Activated naive CD8-positive, alpha-beta T cell treated with anti-CD3 and anti-CD28 coated beads, Interleukin-2, amount 10 ng/mL, durations not matched to agents 7 days and 5 days (primary cell): ENCODE measurements around the gene LY6G6C. TPM values are rescaled to one million over a fixed set of nuclear protein-coding genes. Genes with fewer than 3 reads are reported as not detected.

Experiments
- ATAC-seq: fragments of 150-1000 bp; cut with Tn5 transposase; one replicate; pipeline ENCODE4 v1.10.0; 2021; ENCODE audit warnings: low read depth, moderate library complexity
- POLR2A ChIA-PET: fragments of 350-600 bp; sonication (Branson Sonifier 250); formaldehyde crosslinking; loops from one replicate; lab custom pipeline; 2021; ENCODE audit warnings: antibody characterized with exemption; lab: Charles Lee
- DNase-seq: peaks from one replicate; pipeline ENCODE4 v3.0.0; 2021
- H3K27ac Mint-ChIP-seq: one replicate; pipeline ENCODE4 v1.8.0; 2022; ENCODE audit warnings: mild to moderate bottlenecking, mixed read lengths
- H3K27me3 Mint-ChIP-seq: one replicate; pipeline ENCODE4 v1.8.0; 2022; ENCODE audit warnings: mild to moderate bottlenecking, moderate library complexity, mixed read lengths
- H3K36me3 Mint-ChIP-seq: one replicate; pipeline ENCODE4 v1.8.0; 2021; ENCODE audit warnings: mild to moderate bottlenecking, mixed read lengths
- H3K4me1 Mint-ChIP-seq: one replicate; pipeline ENCODE4 v1.8.0; 2021; ENCODE audit warnings: mixed read lengths
- H3K4me3 Mint-ChIP-seq: one replicate; pipeline ENCODE4 v1.8.0; 2022; ENCODE audit warnings: mild to moderate bottlenecking, moderate library complexity, mixed read lengths
- H3K9me3 Mint-ChIP-seq: one replicate; pipeline ENCODE4 v1.8.0; 2021; ENCODE audit warnings: mixed read lengths
- microRNA-seq: library from miRNA; unstranded; fragments of <30 nt; microRNA quantifications from one replicate; pipeline ENCODE4 v1.2.0, GENCODE V29; 2022
- total RNA-seq, 2 experiments: library from RNA; stranded (reverse); gene quantifications; one replicate each; pipeline ENCODE4 v1.2.3, GENCODE V29; 2021

The LY6G6C gene
- total RNA-seq, 2 experiments from 2014 or later = not detected

DNA sequence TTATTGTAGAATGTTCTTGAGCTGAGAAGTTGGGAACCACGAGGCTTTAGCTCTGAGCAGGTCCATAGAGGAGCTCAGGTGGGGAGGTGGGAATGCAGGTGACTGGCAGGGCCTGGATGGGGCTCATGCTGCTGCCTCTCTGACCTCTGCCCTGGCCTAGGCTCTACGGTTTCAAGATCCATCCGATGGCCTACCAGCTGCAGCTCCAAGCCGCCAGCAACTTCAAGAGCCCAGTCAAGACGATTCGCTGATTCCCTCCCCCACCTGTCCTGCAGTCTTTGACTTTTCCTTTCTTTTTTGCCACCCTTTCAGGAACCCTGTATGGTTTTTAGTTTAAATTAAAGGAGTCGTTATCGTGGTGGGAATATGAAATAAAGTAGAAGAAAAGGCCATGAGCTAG lies 51.9 kb downstream of the LY6G6C start, which contains the start of gene LY6G5B:
TSS of gene LY6G5B (plus strand) at position 301 of the 400 bp plus-strand sequence. CDS start 975 bp downstream, outside the sequence.
- Mint-ChIP-seq H3K27ac (peak within 1 kb of the TSS; percentile 52), H3K27me3 (no peaks in the 10 kb centered on the region)
- no peak for ATAC-seq

More for the DNA sequence above, 51.9 kb downstream of the LY6G6C start, which contains the start of gene LY6G5B:
- POLR2A ChIA-PET = interaction anchor here (3.2 kb wide), 1 partner anchor 18 kb away, joined by 11 read pairs; the partner anchor contains the start of gene BAG6
- H3K4me1 Mint-ChIP-seq = peaks cover 18% of the 10 kb centered on the region
- H3K4me3 Mint-ChIP-seq = no peak within 1 kb of the TSS
- peaks cover 48% of the 10 kb centered on the region for H3K36me3 Mint-ChIP-seq
- DNase-seq = no peak
- no peaks in the 10 kb centered on the region for H3K9me3 Mint-ChIP-seq

Small RNA genes lying within 50 kb of the gene (microRNA-seq; reads per million reads assigned to microRNA genes)
- gene MIR4646 = not detected

Other genes starting within 250 kb of the LY6G6C start
- 10 to 100 TPM; 41.5 to 42.8 TPM for gene MICB, start 223.6 kb downstream of the LY6G6C start, total RNA-seq
- not detected for gene MCCD1, start 192.8 kb downstream of the LY6G6C start, total RNA-seq
- gene DDX39B, start 179.7 kb downstream of the LY6G6C start, total RNA-seq = 100 to 1,000 TPM; 531 to 555 TPM
- 1 to 10 TPM; 4.5 to 5.5 TPM for gene ATP6V1G2, start 175.1 kb downstream of the LY6G6C start, total RNA-seq
- gene NFKBIL1, start 174.1 kb downstream of the LY6G6C start, total RNA-seq = 10 to 100 TPM; 15.4 to 17.6 TPM
- 10 to 100 TPM; 15.2 to 16.7 TPM for gene LTA, start 149.5 kb downstream of the LY6G6C start, total RNA-seq
- gene TNF, start 146.2 kb downstream of the LY6G6C start, total RNA-seq = 10 to 100 TPM; 18.5 to 18.6 TPM
- gene LTB, start 139.3 kb downstream of the LY6G6C start, total RNA-seq = 100 to 1,000 TPM; 426 to 431 TPM
- gene LST1, start 135.5 kb downstream of the LY6G6C start, total RNA-seq = 100 to 1,000 TPM in 1 of 2 experiments, 10 to 100 TPM in 1; 91.8 to 105 TPM
- 10 to 100 TPM; 69.7 to 70.0 TPM for gene NCR3, start 128.7 kb downstream of the LY6G6C start, total RNA-seq
- 100 to 1,000 TPM; 117 to 118 TPM for gene AIF1, start 106.5 kb downstream of the LY6G6C start, total RNA-seq
- 100 to 1,000 TPM; 257 to 278 TPM for gene PRRC2A, start 101.0 kb downstream of the LY6G6C start, total RNA-seq
- gene BAG6, start 69.1 kb downstream of the LY6G6C start, total RNA-seq = 100 to 1,000 TPM; 242 to 251 TPM
- gene APOM, start 65.9 kb downstream of the LY6G6C start, total RNA-seq = 1 to 10 TPM; 3.1 to 4.6 TPM
- 10 to 100 TPM; 30.7 to 32.2 TPM for gene C6orf47, start 61.0 kb downstream of the LY6G6C start, total RNA-seq
- 10 to 100 TPM; 30.7 to 32.0 TPM for gene GPANK1, start 56.7 kb downstream of the LY6G6C start, total RNA-seq
- 100 to 1,000 TPM; 206 to 216 TPM for gene CSNK2B, start 55.7 kb downstream of the LY6G6C start, total RNA-seq
- gene LY6G5B, start 51.8 kb downstream of the LY6G6C start, total RNA-seq = 10 to 100 TPM; 33.8 to 36.4 TPM
- 1 to 10 TPM; 3.5 to 4.6 TPM for gene LY6G5C, start 40.7 kb downstream of the LY6G6C start, total RNA-seq
- 10 to 100 TPM; 57.8 to 64.0 TPM for gene ABHD16A, start 18.4 kb downstream of the LY6G6C start, total RNA-seq
- not detected for gene LY6G6F, start 14.9 kb downstream of the LY6G6C start, total RNA-seq
- gene LY6G6D, start 6.4 kb downstream of the LY6G6C start, total RNA-seq = not detected
- 1 to 10 TPM; 1.2 to 1.5 TPM for gene MPIG6B, start 1.6 kb upstream of the LY6G6C start, total RNA-seq
- gene DDAH2, start 7.6 kb upstream of the LY6G6C start, total RNA-seq = 10 to 100 TPM; 28.3 to 29.1 TPM
- 100 to 1,000 TPM; 425 to 456 TPM for gene CLIC1, start 14.8 kb upstream of the LY6G6C start, total RNA-seq
- gene MSH5, start 18.3 kb upstream of the LY6G6C start, total RNA-seq = 10 to 100 TPM; 59.2 to 68.2 TPM
- 10 to 100 TPM; 13.1 to 18.1 TPM for gene SAPCD1, start 40.9 kb upstream of the LY6G6C start, total RNA-seq
- gene VWA7, start 55.6 kb upstream of the LY6G6C start, total RNA-seq = 1 to 10 TPM; 5.2 to 5.7 TPM
- gene VARS1, start 74.0 kb upstream of the LY6G6C start, total RNA-seq = 10 to 100 TPM; 68.2 to 75.3 TPM
- 10 to 100 TPM; 89.9 to 97.9 TPM for gene LSM2, start 85.2 kb upstream of the LY6G6C start, total RNA-seq
- 1 to 10 TPM; 3.3 to 4.5 TPM for gene HSPA1L, start 93.5 kb upstream of the LY6G6C start, total RNA-seq
- gene HSPA1A, start 93.8 kb upstream of the LY6G6C start, total RNA-seq = 10 to 100 TPM; 62.2 to 63.5 TPM
- gene HSPA1B, start 106.0 kb upstream of the LY6G6C start, total RNA-seq = 10 to 100 TPM; 49.0 to 55.7 TPM
- 10 to 100 TPM; 15.5 to 16.4 TPM for gene NEU1, start 141.1 kb upstream of the LY6G6C start, total RNA-seq
- not detected for gene SLC44A4, start 157.3 kb upstream of the LY6G6C start, total RNA-seq
- gene EHMT2, start 176.0 kb upstream of the LY6G6C start, total RNA-seq = 10 to 100 TPM; 77.5 to 80.6 TPM
- 1 to 10 TPM; 1.4 to 1.9 TPM for gene ZBTB12, start 180.3 kb upstream of the LY6G6C start, total RNA-seq
- gene C2, start 206.0 kb upstream of the LY6G6C start, total RNA-seq = 1 to 10 TPM; 2.1 to 2.2 TPM
- gene CFB, start 224.3 kb upstream of the LY6G6C start, total RNA-seq = 1 to 10 TPM; 1.2 to 2.1 TPM
- 10 to 100 TPM; 61.3 to 62.5 TPM for gene NELFE, start 237.2 kb upstream of the LY6G6C start, total RNA-seq
- gene SKIC2, start 237.4 kb upstream of the LY6G6C start, total RNA-seq = 100 to 1,000 TPM; 102 to 112 TPM